Measurements from ENCODE around the gene STK11.

DNA sequence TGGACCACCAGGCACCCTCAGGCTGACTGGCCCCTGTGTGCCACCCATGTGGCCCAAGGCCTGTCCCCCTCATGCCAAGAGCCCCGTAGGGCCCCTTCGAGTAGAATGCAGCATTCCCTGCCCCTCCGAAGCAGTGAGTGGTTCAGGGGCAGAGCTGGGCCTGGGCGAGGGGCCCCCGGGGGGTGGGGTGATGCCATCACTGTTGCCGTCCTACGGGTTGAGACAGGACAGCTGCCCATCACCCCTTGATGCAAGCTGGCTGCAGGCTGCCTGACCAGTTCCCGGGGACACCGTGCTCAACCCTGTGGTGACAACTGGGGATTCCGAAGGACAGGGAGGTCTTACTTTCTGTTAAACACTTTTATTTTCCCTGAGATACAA is 36.2 kb upstream of the STK11 start:
- TF ChIP-seq, protein P1, sequence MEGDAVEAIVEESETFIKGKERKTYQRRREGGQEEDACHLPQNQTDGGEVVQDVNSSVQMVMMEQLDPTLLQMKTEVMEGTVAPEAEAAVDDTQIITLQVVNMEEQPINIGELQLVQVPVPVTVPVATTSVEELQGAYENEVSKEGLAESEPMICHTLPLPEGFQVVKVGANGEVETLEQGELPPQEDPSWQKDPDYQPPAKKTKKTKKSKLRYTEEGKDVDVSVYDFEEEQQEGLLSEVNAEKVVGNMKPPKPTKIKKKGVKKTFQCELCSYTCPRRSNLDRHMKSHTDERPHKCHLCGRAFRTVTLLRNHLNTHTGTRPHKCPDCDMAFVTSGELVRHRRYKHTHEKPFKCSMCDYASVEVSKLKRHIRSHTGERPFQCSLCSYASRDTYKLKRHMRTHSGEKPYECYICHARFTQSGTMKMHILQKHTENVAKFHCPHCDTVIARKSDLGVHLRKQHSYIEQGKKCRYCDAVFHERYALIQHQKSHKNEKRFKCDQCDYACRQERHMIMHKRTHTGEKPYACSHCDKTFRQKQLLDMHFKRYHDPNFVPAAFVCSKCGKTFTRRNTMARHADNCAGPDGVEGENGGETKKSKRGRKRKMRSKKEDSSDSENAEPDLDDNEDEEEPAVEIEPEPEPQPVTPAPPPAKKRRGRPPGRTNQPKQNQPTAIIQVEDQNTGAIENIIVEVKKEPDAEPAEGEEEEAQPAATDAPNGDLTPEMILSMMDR (IDR thresholded peaks at IDR 0.05; ENCODE audit: poor library complexity, severe bottlenecking), result no peak
- TF ChIP-seq POLR2AphosphoS5 (IDR thresholded peaks at IDR 0.05) (no peak), TAF1 (IDR thresholded peaks at IDR 0.05; ENCODE audit: low read depth) (no peak), EZH2 (IDR thresholded peaks at IDR 0.05; ENCODE audit: borderline replicate concordance, insufficient read depth, low read length, poor library complexity, severe bottlenecking) (no peak), RAD21 (conservative IDR thresholded peaks at IDR 0.05) (no peak)

Data from neural cell (in vitro differentiated cells).